Sigmoid colon (tissue), 4 donors: ENCODE results near the gene CMTR1.

Experiments used
- CTCF ChIP-seq, 4 experiments: fragments of 450-650 bp in 3 of 4; fragments of 200-600 bp in 1 of 4; IDR thresholded peaks; one replicate each; pipeline ENCODE4 v1.5.1; 2016 to 2019; ENCODE audit warnings: antibody characterized with exemption in 4 of 4, mild to moderate bottlenecking in 3 of 4, moderate library complexity in 2 of 4
- EP300 ChIP-seq, 4 donors: sonication (generic); formaldehyde crosslinking; IDR thresholded peaks; one replicate each; pipeline ENCODE4 v1.6.1; 2017; ENCODE audit warnings: antibody characterized with exemption in 4 of 4
- POLR2A ChIP-seq, 2 donors: fragments of 450-650 bp; IDR thresholded peaks; one replicate each; pipeline ENCODE4 v1.6.1; 2016; ENCODE audit warnings: antibody characterized with exemption in 2 of 2, mild to moderate bottlenecking in 2 of 2, moderate library complexity in 2 of 2
- POLR2AphosphoS5 ChIP-seq, 4 donors: sonication (generic); formaldehyde crosslinking; IDR thresholded peaks; one replicate each; pipeline ENCODE4 v1.6.1; 2017; ENCODE audit warnings: antibody characterized with exemption in 4 of 4

- TF ChIP-seq CTCF (IDR thresholded peaks at IDR 0.05) (no peak), POLR2A (IDR thresholded peaks at IDR 0.05) (no peak), EP300 (IDR thresholded peaks at IDR 0.05) (no peak), POLR2AphosphoS5 (IDR thresholded peaks at IDR 0.05) (no peak)
Measured at GRCh38 chr6:37519461-37519860, 86.4 kb downstream of the CMTR1 start.
